IPS-11a (cell line): ENCODE data around the gene TRIM46.
A peak's percentile ranks its signal among the peaks of the same experiment; 100 is the strongest.
"Not testable (repeated sequence)": the region's sequence is repeated elsewhere in the genome, so short reads cannot be mapped to it uniquely, and the experiment has no call there.

Source experiments
- H3K4me3 ChIP-seq: one replicate; pipeline ENCODE4 v1.5.1; 2013; ENCODE audit warnings: low read depth, low read length, control low read depth

Gene TRIM46

GRCh38 chr1:155185783-155186066, 12.1 kb downstream of the TRIM46 start:
- no peak overlapping the region for H3K4me3 ChIP-seq

- H3K4me3 ChIP-seq = no peak overlapping the region
Observed at GRCh38 chr1:155186067-155186793, 12.6 kb downstream of the TRIM46 start.

DNA sequence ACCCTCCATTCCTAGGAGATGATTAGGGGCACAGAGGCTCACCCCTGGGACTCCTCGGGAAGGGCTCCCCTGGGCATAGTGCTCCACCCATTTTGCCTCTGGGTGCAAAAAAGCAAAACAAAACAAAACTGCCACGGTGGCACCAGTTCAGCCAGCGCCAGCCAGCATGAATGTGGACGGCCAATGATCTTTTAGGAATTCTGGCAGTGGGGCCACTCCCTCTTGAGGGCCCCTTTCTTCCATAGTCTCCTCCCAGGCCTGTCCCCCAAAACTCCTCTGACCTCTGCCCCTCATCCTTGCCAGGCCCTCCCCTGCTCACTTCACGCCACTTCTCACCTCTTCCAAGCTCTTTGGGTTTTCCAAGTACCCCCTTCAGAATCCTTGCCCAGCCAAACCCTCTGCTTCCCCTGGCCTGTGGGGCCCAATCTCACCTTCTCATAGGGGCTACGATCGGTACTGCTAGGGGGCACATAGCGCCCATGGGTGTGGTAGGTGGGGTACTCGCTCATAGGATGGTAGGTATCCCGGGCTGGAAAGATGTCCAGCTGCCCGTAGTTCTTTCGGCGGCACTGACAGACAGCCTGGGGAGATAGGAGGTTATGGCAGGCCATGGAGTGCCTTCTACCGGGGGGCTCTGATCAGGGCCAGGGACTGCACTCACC, 13.3 kb downstream of the TRIM46 start:
- no peak overlapping the region for H3K4me3 ChIP-seq

DNA sequence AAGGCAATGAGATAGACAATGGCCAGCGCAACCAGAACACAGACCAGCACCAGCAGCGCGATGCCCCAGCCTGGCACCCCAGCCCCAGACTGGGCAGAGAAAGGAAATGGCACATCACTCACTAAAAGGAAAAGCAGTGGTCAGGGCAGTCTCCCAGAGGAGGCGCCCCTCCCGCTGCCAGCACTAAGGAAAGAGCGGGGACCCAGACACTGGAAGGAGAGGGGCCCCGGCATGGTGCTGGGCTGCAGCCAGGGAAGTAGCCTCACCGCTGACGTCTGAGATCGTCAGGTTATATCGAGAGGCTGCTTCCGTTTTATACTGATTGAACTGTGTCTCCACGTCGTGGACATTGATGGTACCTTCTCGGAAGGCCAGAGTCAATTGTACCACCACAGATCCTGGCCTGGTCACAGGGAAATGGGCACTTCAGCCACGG, 13.8 kb downstream of the TRIM46 start:
- no peak overlapping the region for H3K4me3 ChIP-seq

GRCh38 chr1:155188268-155188667, 14.6 kb downstream of the TRIM46 start:
- H3K4me3 ChIP-seq = no peak overlapping the region

- not testable (repeated sequence) for H3K4me3 ChIP-seq
Observed at GRCh38 chr1:155189926-155190325, 16.3 kb downstream of the TRIM46 start.

- no peak overlapping the region for H3K4me3 ChIP-seq
Observed at GRCh38 chr1:155191904-155192303, 18.3 kb downstream of the TRIM46 start.

- H3K4me3 ChIP-seq = peak overlapping the region; percentile 67
Observed at GRCh38 chr1:155192346-155193274, 19.0 kb downstream of the TRIM46 start.

DNA sequence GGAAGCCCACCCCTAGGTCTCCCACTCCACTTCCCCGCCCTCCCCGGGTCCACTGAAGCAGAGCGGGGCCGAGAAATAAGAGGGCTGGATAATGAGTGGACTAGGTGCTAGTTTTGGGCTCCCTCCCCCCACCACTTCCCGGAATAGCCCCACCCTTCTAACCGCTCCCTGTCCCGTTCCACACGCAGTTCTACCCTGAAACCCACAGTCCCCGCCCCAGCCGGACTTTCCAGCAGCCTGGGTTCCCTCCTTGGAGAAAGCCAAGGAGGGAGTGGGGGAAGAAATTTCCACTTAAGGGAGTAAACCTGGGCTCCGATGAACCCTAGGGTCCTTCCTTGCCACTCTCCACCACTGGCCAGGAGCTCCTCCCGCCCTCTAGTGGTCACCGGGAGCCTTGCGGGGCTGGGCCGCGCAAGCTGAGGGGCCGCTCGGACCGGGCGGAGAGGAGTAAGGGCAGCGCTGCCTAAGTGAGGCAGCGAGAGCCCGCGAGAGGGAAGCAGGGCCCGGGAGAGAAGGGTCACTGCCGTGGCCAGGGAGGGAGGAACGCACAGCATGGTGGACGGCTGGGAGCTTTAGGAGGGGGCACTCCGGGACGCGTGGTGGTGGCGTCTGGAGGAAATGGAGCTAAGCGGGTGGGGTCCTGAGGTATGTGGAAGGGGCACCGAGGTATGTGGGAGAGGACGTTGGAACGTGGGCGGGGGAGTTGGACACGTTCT, 19.8 kb downstream of the TRIM46 start:
- peak overlapping the region; percentile 67 for H3K4me3 ChIP-seq

DNA sequence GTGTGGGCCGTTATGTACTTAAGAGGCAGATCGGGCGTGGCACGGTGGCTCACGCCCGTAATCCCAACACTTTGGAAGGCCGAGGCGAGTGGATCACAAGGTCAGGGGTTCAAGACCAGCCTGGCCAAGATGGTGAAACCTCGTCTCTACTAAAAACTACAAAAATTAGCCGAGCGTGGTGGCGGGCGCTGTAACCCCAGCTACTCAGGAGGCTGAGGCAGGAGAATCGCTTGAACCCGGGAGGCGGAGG, 20.3 kb downstream of the TRIM46 start:
- H3K4me3 ChIP-seq = peak overlapping the region; percentile 67

GRCh38 chr1:155195201-155196102, 21.8 kb downstream of the TRIM46 start:
- peak overlapping the region; percentile 94 for H3K4me3 ChIP-seq

- peak overlapping the region; percentile 94 for H3K4me3 ChIP-seq
Observed at GRCh38 chr1:155196103-155196892, 22.6 kb downstream of the TRIM46 start.

- peak overlapping the region; percentile 94 for H3K4me3 ChIP-seq
Observed at GRCh38 chr1:155196893-155197638, 23.4 kb downstream of the TRIM46 start.

DNA sequence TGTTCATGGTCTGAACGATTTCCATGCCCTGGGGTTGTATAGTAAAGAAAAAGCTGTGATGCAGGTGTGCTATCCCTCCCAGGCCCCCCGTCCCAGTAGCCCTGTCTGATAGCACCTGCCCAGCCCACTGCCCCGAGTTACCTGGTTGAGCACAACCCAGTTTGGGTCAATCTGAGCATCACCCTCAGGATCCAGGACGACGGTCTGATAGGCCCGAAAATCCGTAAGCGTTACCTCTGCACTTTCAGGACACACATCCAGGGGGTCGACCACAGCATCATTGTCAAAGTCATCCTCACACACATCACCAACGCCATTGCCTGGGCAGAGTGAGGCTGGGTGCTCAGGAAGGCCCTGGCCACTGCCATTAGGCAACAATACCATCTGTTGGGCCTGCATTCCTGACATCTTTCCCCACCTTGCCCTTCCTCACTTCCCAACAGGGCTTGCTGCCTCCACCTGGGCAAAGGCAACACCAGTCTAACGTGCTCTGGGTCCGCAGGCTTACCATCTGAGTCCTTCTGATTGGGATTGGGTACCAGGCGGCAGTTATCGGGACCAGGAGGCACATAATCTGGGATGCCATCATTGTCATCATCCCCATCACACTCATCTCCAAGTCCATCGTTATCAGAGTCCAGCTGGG, 24.4 kb downstream of the TRIM46 start:
- H3K4me3 ChIP-seq = no peak overlapping the region

- H3K4me3 ChIP-seq = no peak overlapping the region
Observed at GRCh38 chr1:155198547-155198906, 24.9 kb downstream of the TRIM46 start.

- H3K4me3 ChIP-seq = no peak overlapping the region
Observed at GRCh38 chr1:155199792-155200191, 26.1 kb downstream of the TRIM46 start.

- H3K4me3 ChIP-seq = no peak overlapping the region
Observed at GRCh38 chr1:155200920-155201319, 27.3 kb downstream of the TRIM46 start.

GRCh38 chr1:155202198-155202597, 28.5 kb downstream of the TRIM46 start:
- H3K4me3 ChIP-seq = no peak overlapping the region
